Epithelial cell of esophagus (primary cell): ENCODE measurements around the gene ZC3H13.

Source experiments
- DNase-seq: peaks from one replicate; pipeline ENCODE4 v3.0.0; 2010; ENCODE audit warnings: low read depth
- H3K4me3 ChIP-seq: 2 replicates; pipeline ENCODE4 v1.5.1; 2011; ENCODE audit warnings: mild to moderate bottlenecking, low read length, control low read depth
- CTCF ChIP-seq: IDR thresholded peaks from 2 replicates; pipeline ENCODE4 v1.5.1; 2011; ENCODE audit warnings: low read depth, mild to moderate bottlenecking, low read length, control low read depth, inconsistent platforms; ENCODE audit not compliant: insufficient read depth; ENCODE audit errors: missing control alignments

Gene ZC3H13

GRCh38 chr13:46063292-46063691 lies 10.7 kb upstream of the ZC3H13 start:
- DNase-seq, result no peak
- no peak for TF ChIP-seq CTCF
- H3K4me3 ChIP-seq, result no peak overlapping the region

GRCh38 chr13:46062185-46062584 lies 9.6 kb upstream of the ZC3H13 start:
- peak; percentile 93 for DNase-seq
- no peak for TF ChIP-seq CTCF
- no peak overlapping the region for H3K4me3 ChIP-seq

- no peak for DNase-seq
- TF ChIP-seq CTCF, result no peak
- no peak overlapping the region for H3K4me3 ChIP-seq
These were observed 6.9 kb upstream of the ZC3H13 start for GRCh38 chr13:46059405-46059804.

GRCh38 chr13:46058268-46058667 lies 5.7 kb upstream of the ZC3H13 start:
- H3K4me3 ChIP-seq, result no peak overlapping the region
- TF ChIP-seq CTCF, result no peak
- DNase-seq, result no peak

GRCh38 chr13:46057256-46058015 lies 4.9 kb upstream of the ZC3H13 start:
- no peak overlapping the region for H3K4me3 ChIP-seq
- peak; percentile 19 for DNase-seq
- no peak for TF ChIP-seq CTCF

GRCh38 chr13:46053162-46054012 lies 841 bp upstream of the ZC3H13 start:
- peak overlapping the region; percentile 88 for H3K4me3 ChIP-seq
- no peak for DNase-seq
- no peak for TF ChIP-seq CTCF
